ENCODE measurements around the gene ANKRD18A.

ANKRD18A gene

GRCh38 chr9:38526591-38526990, 93.8 kb downstream of the ANKRD18A start:
- no peak for DNase-seq

GRCh38 chr9:38523121-38523520, 97.3 kb downstream of the ANKRD18A start:
- DNase-seq = no peak

DNA sequence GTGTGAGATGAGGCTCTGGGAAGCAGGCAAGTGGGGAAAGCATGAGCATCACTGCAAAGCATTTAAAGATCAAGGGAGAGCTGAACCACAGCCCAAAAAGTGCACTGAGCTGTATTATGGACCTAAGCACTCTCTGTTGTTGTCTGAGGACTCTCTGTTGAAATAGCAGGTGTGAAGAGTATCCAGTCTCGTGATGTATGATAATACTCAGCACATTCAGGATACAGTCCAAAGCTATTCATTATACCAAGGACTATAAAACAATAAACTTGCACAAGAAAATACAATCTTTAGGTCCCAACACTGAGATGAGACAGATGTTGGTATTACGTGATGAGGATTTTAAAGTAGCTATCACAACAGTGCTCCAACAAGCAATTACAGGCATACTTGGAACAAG, 98.6 kb downstream of the ANKRD18A start:
- no peak for DNase-seq

Measured in activated T-cell treated with anti-CD3 and anti-CD28 coated beads for 4 hours (primary cell).